ENCODE data around the gene SMTNL2. TPM values are rescaled to one million over a fixed set of nuclear protein-coding genes. Genes with fewer than 3 reads are reported as not detected.

SMTNL2 gene
- polyA plus RNA-seq, 1 of the 3 experiments (the other 2 are of a cell fraction): not detected

DNA sequence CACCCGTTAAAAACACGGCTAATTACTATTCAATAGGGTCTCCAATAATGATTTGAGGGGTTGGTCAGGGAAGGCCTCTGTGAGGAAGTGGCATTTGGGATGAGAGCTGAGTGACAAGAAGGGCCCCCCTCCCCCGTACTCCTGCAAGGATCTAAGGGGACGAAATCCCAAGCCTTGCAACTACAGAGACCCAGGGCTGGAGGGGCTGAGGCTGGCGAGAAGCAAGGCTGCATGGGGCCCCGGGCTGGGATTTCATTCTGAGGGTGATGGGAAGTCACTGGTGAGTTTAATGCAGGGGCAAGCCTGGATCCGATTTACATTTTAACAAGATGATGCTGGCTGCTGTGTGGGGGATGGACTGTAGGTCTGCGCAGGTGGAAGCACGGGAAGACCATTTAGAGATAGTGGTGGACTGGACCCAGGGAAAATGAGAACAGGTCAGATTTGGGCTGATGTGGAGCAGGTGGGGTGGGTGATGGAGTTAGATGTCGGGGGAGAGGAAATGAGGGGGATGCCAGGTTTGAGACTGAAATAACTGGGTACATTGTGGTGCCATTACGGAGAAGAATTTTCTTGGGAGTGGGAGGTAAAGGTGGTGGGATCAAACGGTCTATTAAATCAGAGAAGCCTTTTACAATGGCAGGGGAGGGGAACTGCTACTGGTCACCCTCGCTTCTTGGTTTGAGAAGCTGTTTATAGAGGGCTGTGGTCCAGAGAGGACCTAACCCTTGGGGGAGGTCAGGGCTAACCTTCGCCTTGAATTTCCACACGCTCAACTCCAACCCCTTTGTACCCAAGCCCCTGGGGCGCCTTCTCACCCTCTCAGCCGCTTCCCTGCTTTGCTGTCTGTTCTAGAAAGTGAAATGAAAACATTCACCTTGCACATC, 28.2 kb upstream of the SMTNL2 start (continued):
- TF ChIP-seq, protein P1, sequence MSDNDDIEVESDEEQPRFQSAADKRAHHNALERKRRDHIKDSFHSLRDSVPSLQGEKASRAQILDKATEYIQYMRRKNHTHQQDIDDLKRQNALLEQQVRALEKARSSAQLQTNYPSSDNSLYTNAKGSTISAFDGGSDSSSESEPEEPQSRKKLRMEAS (IDR thresholded peaks at IDR 0.05; ENCODE audit: low read depth): no peak
- TF ChIP-seq POLR2AphosphoS5 (IDR thresholded peaks at IDR 0.05; ENCODE audit: low read depth, low read length) (no peak), FOXM1 (IDR thresholded peaks at IDR 0.05; ENCODE audit: low read depth) (no peak), NRF1 (IDR thresholded peaks at IDR 0.05; ENCODE audit: low read depth, low read length) (no peak), FOXJ3 (CRISPR knock-in tag; IDR thresholded peaks at IDR 0.05) (no peak)

DNA sequence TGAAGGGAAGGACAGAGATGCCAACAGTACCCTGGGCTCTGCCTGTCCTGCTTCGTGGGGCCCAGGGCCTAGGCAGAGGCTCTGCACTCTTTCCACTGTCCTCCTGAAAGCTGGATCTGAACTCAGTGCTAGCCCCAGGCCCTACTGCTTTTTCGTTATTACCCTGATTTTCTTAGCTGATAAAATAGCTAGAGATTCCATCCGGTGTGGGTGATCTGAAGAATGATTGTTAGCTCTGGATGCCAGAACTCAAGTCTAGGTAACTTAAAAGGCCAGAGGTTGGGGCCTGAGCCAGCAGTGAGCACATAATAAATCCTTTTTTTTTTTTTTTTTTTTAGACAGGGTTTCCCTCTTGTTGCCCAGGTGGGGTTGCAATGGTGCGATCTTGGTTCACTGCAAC, 27.3 kb upstream of the SMTNL2 start:
- H3K27me3 ChIP-seq (ENCODE audit: insufficient read depth): no peaks in the 10 kb centered on the region
- H3K79me2 ChIP-seq (ENCODE audit: insufficient read depth): peaks cover 26% of the 10 kb centered on the region
- H3K9me3 ChIP-seq: no peaks in the 10 kb centered on the region
- no peaks in the 10 kb centered on the region for H4K20me1 ChIP-seq (ENCODE audit: insufficient read depth)
- no peak overlapping the region for H3K4me3 ChIP-seq (ENCODE audit: low read depth in 2 of 2, low read length in 1 of 2)
- H3K36me3 ChIP-seq (replicated peaks in 1 of 2; ENCODE audit: control insufficient read depth in 1 of 2, insufficient read depth in 2 of 2, low read length in 1 of 2): peaks cover 8 to 16% of the 10 kb centered on the region in 2 experiments
- POLR2A ChIA-PET: interaction anchor here (0.9 kb wide), 1 partner anchor 10 kb away, joined by 3 read pairs; no protein-coding TSS in a partner anchor
- no peak overlapping the region for H3K27ac ChIP-seq (ENCODE audit: low read depth in 2 of 2, low read length in 1 of 2)
- H3K9me2 ChIP-seq: no peaks in the 10 kb centered on the region
- no peak overlapping the region for H3K4me2 ChIP-seq
- DNase-seq: no peak
- H2AFZ ChIP-seq (ENCODE audit: low read depth): no peak overlapping the region
- TF ChIP-seq RXRA (IDR thresholded peaks at IDR 0.05; ENCODE audit: borderline replicate concordance, low read depth) (no peak), POLR2AphosphoS5 (IDR thresholded peaks at IDR 0.05; ENCODE audit: low read depth, low read length) (no peak)
- TF ChIP-seq, protein P2, sequence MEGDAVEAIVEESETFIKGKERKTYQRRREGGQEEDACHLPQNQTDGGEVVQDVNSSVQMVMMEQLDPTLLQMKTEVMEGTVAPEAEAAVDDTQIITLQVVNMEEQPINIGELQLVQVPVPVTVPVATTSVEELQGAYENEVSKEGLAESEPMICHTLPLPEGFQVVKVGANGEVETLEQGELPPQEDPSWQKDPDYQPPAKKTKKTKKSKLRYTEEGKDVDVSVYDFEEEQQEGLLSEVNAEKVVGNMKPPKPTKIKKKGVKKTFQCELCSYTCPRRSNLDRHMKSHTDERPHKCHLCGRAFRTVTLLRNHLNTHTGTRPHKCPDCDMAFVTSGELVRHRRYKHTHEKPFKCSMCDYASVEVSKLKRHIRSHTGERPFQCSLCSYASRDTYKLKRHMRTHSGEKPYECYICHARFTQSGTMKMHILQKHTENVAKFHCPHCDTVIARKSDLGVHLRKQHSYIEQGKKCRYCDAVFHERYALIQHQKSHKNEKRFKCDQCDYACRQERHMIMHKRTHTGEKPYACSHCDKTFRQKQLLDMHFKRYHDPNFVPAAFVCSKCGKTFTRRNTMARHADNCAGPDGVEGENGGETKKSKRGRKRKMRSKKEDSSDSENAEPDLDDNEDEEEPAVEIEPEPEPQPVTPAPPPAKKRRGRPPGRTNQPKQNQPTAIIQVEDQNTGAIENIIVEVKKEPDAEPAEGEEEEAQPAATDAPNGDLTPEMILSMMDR (IDR thresholded peaks at IDR 0.05): no peak
- whole genome bisulfite sequencing (ENCODE audit: low lambda C conversion rate): 83% methylated on average over 4 of the region's 4 CpGs
- CTCF ChIA-PET: interaction anchor here (0.7 to 2.1 kb wide), 9 partner anchors 8 to 136 kb away, joined by 3 to 18 read pairs (median 3); no protein-coding TSS in a partner anchor
- H3F3A ChIP-seq (replicated peaks; ENCODE audit: insufficient read depth): peaks cover 3% of the 10 kb centered on the region
- no peak overlapping the region for H3K9ac ChIP-seq
- H3K4me1 ChIP-seq (ENCODE audit: control insufficient read depth in 1 of 2, insufficient read depth in 2 of 2, low read depth in 1 of 2, low read length in 1 of 2): peaks cover 7 to 18% of the 10 kb centered on the region in 2 experiments; a peak in 1 of 4 replicates

DNA sequence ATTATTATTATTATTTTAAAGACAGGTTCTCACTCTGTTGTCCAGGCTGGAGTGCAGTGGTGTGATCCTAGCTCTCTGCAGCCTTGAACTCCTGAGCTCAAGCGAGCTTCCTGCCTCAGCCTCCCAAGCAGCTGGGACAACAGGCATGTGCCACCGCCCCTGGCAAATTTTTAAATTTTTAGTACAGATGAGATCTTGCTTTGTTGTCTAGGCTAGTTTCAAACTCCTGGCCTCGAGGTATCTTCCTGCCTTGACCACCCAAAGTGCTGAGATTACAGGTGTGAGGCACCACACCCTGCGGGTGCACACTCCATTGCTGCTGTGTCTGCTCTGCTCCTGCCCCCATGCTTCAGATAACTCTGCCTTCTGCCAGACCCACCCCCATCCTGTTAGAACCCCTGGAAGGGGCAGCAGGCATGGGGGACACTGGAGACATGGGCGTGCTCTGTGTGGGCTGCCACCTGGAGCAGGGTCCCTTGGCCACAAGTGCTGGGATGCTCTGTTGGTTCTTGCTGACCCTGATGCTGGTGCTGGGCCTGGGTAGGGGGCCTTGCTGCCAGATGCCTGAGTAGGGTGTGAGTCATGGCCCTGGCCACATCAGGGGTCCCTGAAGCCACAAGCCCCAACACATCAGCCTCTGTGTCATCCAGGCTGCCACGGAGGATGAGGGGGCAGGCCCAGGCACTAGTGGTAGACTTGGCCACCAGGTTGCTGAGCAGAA, 26.5 kb upstream of the SMTNL2 start:
- Histone ChIP-seq H4K20me1 (ENCODE audit: insufficient read depth) (no peaks in the 10 kb centered on the region), H3K27me3 (ENCODE audit: insufficient read depth) (no peaks in the 10 kb centered on the region), H3K4me3 (ENCODE audit: low read depth in 2 of 2, low read length in 1 of 2) (no peak overlapping the region), H3K79me2 (ENCODE audit: insufficient read depth) (peaks cover 21% of the 10 kb centered on the region), H3F3A (replicated peaks; ENCODE audit: insufficient read depth) (peaks cover 3% of the 10 kb centered on the region), H2AFZ (ENCODE audit: low read depth) (no peak overlapping the region), H3K4me2 (no peak overlapping the region), H3K36me3 (replicated peaks in 1 of 2; ENCODE audit: control insufficient read depth in 1 of 2, insufficient read depth in 2 of 2, low read length in 1 of 2) (peaks cover 8 to 9% of the 10 kb centered on the region in 2 experiments), H3K4me1 (ENCODE audit: control insufficient read depth in 1 of 2, insufficient read depth in 2 of 2, low read depth in 1 of 2, low read length in 1 of 2) (peaks cover 7 to 18% of the 10 kb centered on the region in 2 experiments; a peak in 1 of 4 replicates), H3K9me2 (no peaks in the 10 kb centered on the region), H3K9ac (no peak overlapping the region), H3K9me3 (no peaks in the 10 kb centered on the region), H3K27ac (ENCODE audit: low read depth in 2 of 2, low read length in 1 of 2) (no peak overlapping the region)
- POLR2A ChIA-PET: interaction anchor here (0.9 kb wide), 1 partner anchor 9 kb away, joined by 3 read pairs; no protein-coding TSS in a partner anchor
- WGBS (ENCODE audit: low lambda C conversion rate): 76% methylated on average over 5 of the region's 6 CpGs
- DNase-seq: no peak
- CTCF ChIA-PET: interaction anchor here (0.7 to 2.1 kb wide), 5 partner anchors 7 to 69 kb away, joined by 3 to 18 read pairs (median 3); no protein-coding TSS in a partner anchor
- TF ChIP-seq, protein P3, sequence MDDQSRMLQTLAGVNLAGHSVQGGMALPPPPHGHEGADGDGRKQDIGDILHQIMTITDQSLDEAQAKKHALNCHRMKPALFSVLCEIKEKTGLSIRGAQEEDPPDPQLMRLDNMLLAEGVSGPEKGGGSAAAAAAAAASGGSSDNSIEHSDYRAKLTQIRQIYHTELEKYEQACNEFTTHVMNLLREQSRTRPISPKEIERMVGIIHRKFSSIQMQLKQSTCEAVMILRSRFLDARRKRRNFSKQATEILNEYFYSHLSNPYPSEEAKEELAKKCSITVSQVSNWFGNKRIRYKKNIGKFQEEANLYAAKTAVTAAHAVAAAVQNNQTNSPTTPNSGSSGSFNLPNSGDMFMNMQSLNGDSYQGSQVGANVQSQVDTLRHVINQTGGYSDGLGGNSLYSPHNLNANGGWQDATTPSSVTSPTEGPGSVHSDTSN (IDR thresholded peaks at IDR 0.05): no peak
- TF ChIP-seq RFX5 (IDR thresholded peaks at IDR 0.05; ENCODE audit: low read length) (no peak), FOSL2 (IDR thresholded peaks at IDR 0.05; ENCODE audit: borderline replicate concordance, low read depth) (no peak), SIN3A (IDR thresholded peaks at IDR 0.05; ENCODE audit: borderline replicate concordance, low read depth, low read length) (no peak), TAF1 (IDR thresholded peaks at IDR 0.05; ENCODE audit: borderline replicate concordance, low read depth, low read length) (no peak)
- TF ChIP-seq, protein P4, sequence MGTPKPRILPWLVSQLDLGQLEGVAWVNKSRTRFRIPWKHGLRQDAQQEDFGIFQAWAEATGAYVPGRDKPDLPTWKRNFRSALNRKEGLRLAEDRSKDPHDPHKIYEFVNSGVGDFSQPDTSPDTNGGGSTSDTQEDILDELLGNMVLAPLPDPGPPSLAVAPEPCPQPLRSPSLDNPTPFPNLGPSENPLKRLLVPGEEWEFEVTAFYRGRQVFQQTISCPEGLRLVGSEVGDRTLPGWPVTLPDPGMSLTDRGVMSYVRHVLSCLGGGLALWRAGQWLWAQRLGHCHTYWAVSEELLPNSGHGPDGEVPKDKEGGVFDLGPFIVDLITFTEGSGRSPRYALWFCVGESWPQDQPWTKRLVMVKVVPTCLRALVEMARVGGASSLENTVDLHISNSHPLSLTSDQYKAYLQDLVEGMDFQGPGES (IDR thresholded peaks at IDR 0.05; ENCODE audit: low read depth, low read length): no peak

Data from SK-N-SH (cell line).